HG02981 (cell line): Measurements from ENCODE around the gene ASB15.

ENCODE experiments used
- ATAC-seq: cut with Tn5 transposase; IDR thresholded peaks from one replicate; pipeline ENCODE4 v1.9.1; 2021; ENCODE audit warnings: mild to moderate bottlenecking, moderate library complexity; ENCODE audit not compliant: unreplicated experiment

Gene ASB15

DNA sequence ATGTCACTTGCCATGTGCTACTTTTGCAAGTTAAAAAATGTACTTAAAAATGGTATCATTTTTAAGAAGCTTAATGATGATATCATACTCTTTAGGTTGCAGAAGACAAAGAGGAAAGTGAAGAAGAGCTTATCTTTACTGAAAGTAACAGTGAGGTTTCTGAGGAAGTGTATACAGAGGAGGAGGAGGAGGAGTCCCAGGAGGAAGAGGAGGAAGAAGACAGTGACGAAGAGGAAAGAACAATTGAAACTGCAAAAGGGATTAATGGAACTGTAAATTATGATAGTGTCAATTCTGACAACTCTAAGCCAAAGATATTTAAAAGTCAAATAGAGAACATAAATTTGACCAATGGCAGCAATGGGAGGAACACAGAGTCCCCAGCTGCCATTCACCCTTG lies 60.1 kb downstream of the ASB15 start:
- no peak for ATAC-seq

DNA sequence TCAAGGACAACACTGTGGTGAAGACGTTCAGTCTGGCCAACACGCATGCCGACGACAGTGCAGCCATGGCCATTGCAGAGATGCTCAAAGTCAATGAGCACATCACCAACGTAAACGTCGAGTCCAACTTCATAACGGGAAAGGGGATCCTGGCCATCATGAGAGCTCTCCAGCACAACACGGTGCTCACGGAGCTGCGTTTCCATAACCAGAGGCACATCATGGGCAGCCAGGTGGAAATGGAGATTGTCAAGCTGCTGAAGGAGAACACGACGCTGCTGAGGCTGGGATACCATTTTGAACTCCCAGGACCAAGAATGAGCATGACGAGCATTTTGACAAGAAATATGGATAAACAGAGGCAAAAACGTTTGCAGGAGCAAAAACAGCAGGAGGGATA lies 60.7 kb downstream of the ASB15 start:
- ATAC-seq, result no peak

DNA sequence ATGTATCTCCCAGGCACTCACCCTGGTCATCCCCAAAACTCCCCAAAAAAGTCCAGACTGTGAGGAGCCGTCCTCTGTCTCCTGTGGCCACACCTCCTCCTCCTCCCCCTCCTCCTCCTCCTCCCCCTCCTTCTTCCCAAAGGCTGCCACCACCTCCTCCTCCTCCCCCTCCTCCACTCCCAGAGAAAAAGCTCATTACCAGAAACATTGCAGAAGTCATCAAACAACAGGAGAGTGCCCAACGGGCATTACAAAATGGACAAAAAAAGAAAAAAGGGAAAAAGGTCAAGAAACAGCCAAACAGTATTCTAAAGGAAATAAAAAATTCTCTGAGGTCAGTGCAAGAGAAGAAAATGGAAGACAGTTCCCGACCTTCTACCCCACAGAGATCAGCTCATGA lies 61.1 kb downstream of the ASB15 start:
- ATAC-seq, result no peak

DNA sequence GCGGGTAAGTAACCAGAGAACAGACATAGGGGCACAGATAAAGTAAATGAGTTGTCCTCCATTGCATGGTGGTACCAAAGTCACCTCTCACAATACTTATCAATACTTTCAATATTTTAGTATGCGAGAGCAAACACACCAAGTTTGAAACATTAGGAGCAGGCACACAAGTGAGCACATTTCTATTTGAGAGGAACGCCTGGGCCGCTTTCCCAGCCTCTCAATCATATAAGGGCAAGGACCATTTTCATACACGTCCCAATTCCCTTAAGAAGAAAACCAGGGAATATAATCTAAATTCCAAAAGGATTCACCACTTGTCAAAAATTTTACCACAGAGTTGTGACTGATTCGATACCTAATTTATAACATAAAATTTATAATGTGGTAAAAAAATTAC lies 61.6 kb downstream of the ASB15 start:
- ATAC-seq, result no peak

DNA sequence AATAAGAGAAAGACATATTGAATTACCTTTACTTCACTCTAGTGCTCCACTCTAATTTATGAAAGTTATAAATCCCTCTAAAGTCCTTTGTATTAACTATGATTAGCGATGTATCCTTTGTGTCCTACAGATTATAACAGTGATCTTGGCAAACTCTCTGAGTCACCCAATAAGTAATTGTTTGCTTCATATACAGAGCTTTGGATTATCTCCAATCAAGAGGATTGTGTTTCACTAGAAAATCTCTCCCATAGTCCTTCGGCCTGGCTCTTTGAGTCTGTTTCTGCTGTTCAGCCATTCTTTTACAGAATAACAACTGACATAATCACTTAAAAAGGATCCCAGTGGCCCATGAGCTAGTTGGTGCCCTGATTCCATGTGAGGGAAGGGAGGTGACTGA lies 63.5 kb downstream of the ASB15 start:
- no peak for ATAC-seq

DNA sequence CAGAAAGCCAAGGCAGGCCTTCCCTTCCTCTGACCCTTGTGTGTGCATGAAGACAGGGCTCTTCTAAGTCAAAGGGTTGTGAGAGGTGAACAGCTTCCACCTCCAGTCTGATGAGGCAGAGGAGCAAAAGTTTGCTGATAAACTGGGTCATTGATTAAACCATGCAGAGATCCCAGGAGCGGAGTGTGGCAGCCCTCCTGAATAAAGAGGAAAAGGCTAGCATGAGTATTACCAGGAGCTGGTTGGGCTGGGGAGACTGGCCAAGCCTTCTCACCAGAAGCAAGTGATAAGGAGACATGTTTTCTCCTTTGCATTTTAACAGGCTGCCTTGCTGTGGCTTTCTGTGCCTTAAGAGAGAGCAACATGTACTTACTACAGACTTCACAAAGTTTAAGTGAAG lies 64.3 kb downstream of the ASB15 start:
- no peak for ATAC-seq

DNA sequence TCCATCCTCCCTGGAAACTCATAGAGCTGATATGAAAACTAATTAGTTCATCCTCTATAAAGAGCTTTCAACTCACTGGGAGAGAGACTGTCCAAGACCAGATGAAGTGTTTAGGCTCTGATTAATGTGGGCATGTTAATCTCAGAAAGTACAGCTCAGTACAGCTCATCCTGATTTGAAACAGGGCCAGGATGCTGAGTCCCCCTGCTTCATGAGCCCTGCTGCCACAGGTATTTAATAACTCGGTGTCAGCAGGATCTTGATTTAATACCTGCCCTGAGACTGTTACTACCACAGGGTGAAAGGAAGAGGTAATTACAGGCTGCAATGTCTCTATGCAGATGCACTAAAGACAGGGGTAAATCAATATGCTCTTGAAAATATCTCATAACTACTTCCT lies 64.9 kb downstream of the ASB15 start:
- no peak for ATAC-seq

DNA sequence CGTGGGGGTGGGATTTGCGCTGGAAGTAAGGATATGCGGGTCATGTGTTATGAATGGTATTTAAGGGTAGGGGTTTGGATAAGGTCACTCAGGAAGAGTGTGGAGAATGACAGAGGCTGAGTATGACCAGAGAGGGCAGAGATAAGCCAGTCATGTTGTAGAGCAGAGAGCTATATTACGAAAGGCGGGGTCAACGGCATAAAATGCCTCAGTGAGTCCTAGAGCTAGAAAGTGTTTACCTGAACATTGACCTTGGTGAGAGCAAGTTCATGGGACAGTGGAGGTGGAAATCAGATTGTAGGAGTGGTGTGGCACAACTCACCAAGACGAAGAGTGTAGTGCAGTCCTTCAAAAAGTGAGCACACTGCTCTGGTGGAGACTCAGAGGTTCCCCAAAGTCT lies 67.9 kb downstream of the ASB15 start:
- no peak for ATAC-seq

DNA sequence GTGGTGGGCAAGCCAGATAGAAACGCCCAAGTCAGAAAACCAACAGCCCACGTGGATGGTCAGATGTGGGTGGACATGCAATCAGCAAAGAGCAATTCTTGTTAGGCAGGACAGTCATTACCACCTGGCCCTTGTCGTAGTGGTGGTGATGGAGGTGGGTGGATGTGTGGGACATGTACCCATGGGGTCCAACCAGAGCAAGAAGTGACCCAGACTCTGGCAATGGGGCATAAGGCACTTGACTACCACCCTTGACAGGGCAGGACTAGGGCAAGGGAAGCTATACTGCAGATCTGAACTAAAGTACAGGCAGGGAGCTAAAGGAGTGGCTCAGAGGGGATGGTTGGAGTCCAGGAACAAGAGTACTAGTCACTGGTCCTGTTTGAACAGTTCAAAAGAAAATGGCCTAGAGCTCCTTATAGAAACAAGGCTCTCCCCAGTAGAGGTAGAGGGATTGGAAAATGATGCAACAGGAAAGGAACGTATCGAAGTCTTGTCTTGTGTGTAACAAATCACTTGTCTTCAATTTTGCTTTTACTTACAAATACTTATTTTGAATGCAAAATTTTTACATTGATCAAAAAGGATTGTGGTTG lies 71.6 kb downstream of the ASB15 start:
- ATAC-seq, result no peak

DNA sequence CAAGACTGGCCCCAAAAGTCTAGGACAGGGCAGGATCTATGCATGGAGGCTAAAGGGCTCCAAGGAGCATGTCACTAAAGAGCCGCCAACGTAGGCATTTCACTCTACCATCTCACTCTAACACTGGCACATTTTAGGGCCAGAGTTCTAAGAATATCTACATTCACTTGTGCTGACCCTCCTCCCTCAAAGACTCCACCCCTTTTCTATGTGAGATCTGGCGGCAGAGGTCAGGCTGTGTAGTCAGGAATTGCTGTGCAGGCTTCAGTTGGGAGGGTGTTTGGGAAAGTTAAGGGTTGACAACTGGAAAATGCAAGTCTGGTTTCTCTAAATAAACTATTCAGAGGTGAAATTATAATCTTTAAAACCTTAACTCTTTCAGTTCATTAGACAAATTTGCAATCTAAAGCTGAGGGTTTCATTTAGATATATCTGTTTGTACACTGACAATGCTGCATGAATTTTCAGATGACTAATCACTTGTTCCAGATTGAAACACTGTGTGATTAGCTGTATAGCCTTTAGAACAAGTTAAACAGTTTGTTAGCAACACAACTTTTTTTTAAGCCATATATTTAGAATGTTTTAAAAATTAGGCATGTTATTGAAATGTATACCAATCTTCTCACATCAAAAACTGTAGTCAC lies 72.3 kb downstream of the ASB15 start:
- ATAC-seq, result no peak

DNA sequence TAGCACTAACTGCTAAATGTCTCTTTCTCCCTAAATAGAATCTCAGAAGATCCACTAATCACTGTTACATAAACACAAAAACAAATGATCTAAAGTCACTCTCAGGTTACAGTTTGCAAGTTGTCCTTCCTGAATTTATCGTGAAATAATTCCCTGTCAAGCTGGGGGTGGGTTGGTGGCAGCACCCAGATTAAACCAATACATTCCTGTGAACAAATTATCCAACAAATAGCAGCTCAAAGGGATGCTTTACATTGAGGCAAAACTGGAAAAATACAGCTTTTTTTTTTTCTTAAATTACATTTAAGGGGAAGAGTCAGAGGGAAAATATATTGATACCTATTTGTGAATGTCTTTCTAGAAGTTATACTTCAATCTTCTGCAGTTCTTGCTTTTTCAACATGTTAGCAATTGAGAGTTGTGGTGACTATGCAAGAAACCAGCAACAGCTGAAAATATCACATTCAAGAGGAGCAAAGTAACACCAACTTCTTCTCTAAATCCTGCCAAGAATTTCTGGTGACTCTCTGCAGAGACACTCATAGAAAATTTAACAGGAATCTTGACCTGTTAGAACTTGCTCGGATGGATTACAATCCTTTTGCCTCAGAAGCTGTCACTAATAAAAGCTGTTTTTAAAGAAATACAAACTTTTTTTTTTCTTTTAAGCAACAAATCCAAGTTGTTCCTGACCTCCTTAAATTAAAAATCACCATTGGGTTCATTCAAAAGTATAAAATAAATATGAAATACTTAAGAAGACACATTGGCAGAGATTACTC lies 73.0 kb downstream of the ASB15 start:
- ATAC-seq, result no peak

DNA sequence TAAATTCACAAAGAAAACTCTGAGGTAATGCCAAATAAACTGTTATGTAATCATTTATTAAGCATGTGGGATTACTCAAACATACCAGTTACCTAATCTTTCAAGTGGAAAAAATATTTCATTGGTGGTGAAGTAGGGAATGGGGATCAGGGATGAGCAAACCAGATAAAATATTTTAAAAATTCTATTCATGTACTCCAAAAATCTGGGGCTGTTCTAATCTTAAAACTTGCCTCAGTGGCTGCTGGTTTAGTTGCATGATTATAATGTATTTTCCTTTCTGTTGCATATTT lies 73.5 kb downstream of the ASB15 start:
- no peak for ATAC-seq

DNA sequence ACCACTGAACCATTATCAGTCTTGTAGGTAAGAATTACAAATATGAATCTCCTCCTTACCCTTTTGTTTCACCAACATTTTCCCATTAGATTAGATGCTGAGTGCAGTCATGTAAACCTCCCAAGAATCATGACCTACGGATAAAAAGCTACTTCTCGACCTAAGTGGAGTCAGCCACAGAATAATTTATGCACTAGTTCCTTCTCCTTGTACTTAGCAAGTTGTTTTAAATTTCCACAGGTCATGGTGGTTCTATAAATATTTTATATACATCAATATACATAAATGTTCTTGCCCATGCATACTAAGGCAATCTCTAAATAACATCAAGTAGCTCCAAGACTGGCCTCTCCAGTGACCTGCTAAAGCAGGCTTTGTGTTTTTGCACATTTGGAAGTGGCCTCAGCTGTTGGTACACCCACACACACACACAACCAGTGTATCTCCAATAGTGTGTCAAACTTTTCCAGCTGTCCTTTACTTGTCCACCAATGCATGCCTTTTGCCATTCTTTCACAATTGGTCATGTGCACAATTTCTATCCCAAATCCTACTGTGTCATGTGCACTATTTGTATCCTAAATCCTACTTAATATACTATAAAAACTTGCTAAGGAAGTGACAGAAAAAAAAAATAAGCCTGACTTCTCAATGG lies 75.6 kb downstream of the ASB15 start:
- no peak for ATAC-seq

DNA sequence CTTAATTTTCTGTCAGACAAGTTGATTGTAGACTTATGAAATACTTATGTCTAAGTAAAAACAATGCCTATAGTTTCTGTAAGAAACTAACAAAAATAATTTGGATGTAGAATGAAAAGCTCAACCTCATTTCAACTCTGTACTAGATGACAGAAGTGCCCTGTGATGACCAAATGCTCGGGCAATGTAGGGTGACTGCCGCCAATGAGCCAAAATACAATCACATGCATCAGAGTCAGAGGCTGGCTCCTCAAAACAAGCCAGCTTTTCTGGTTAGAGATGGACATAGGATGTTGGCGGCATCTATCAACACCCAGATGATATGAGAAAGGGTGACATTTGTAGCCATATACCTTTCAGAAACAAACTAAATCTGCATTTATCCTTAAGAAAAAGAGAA lies 78.0 kb downstream of the ASB15 start:
- no peak for ATAC-seq

DNA sequence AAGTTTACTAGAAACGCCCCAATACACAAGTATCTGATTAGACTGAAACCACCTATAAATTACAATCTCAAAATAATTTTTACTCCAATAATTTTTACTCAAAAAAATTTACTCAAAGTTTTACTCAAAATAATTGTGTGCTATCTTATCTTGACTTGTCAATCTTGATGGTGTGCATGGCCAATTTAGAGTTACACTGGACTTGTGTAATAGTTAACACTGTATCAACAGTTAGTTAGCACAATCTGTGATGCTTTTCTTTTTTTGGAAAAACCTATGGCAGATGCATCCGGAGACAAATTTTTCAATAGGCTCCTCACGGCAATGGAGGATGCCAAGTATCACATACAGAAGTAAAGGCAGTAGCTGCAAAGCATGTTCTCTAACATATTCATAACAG lies 79.0 kb downstream of the ASB15 start:
- no peak for ATAC-seq

DNA sequence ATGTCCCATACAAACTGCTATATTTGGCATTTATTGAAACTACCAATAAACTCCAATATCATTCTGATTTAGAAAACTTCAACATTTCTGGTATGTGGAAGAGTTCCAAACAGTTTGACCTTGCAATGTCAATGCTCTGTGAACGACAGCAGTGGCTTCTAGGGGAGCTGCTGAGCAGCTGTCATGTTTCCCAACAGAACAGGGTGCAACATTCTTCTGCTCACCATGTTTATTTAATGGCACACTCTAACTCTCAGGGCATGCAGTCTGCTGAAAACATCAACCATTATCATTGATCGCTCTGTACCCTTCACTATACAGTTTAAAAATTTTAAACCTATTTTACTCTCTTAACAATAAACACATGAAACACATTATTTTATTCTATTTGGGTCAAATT lies 79.9 kb downstream of the ASB15 start:
- ATAC-seq, result no peak

DNA sequence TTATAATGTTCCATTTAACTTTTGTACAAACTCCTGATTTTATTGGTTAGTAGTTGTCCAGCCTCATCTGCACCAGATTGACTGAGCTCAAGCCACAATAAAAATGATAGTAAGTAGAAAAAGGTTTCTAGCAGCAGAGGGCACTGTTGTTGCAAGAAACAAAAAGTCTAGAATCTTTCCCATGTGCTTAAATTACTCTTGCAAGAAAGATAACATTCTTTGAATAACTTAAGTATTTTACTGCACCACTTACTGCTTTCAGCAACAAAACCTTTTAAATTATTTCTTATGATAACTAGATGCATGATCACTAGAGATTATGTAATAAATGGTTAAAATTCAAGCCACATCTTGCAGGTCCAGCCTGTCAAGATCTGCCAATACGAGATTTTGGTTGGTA lies 81.1 kb downstream of the ASB15 start:
- ATAC-seq, result no peak

DNA sequence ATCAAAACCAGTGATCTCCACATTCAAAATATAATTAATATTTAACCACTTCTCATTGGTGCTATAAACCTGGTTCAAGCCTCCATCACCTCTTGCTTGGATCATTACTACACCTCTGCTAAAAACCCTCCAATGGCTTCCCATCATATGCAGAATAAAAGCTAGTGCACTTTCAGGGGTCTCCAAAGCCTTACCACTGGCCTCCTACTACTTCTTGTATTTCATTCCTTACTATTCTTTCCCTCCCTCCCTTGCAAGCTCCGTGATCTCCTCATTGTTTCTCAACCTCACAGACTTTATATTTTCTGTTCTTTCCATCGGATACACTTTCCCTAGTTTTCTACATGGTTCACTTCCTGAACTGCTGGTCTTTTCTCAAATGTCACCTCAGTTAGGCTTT lies 85.5 kb downstream of the ASB15 start:
- no peak for ATAC-seq

DNA sequence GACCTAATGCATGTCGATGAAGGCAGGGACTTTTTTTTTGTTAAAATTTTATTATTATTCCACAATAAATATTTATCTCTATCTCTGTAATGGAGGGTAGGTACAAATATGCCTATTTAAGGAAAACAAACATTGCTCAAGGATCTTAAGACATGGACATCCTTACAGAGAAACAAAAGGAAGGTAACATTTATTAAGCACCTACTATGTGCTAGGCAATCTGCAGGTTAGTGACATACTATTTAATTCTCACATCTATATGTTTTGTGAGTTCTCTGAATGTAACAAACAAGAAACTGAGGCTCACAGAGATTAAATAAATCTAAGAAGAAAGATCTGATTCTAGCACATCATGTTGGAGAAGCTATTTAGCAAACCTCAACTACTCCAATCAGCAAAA lies 86.1 kb downstream of the ASB15 start:
- no peak for ATAC-seq
